Measurements from ENCODE around the gene TRAF3IP1. TPM values are rescaled to one million over a fixed set of nuclear protein-coding genes. Genes with fewer than 3 reads are reported as not detected.

The TRAF3IP1 gene
- total and polyA plus RNA-seq, 2 donors (not counting 1 experiment from before 2014, with no cell fraction given), result 1.4 to 15.5 TPM

DNA sequence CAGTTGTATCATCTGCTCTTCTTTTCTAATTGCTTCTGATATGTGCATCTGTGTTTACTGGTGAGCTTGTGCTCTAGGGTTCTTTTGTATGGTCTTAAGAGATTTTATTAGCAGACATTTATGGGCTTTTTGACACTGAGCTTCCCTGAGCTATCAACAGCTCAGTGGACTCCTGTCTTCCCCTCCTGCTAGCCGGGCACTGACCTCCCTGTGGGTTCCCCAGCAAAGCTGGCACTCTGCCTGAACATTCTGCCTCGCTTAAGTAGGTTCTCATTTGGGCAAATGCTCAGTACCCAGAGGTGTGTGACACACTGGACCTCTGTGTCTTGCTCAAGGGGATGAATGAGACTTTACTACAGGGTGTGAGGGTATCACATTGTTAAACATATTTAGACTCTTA, 15.8 kb downstream of the TRAF3IP1 start:
- ATAC-seq (ENCODE audit: low read depth) (no peak), DNase-seq (no peak)
- Histone ChIP-seq H3K36me3 (replicated peaks in 1 of 2; ENCODE audit: control extremely low read depth in 1 of 2, control insufficient read depth in 1 of 2, extremely low read depth in 1 of 2, insufficient read depth in 2 of 2, low read length in 1 of 2) (peaks cover 0 to 7% of the 10 kb centered on the region in 2 experiments), H3K4me1 (ENCODE audit: control insufficient read depth in 2 of 2, insufficient read depth in 2 of 2, low read length in 2 of 2) (no peaks in the 10 kb centered on the region), H3K4me3 (ENCODE audit: control extremely low read depth in 1 of 5, extremely low read depth in 1 of 5, insufficient read depth in 1 of 5, low read depth in 2 of 5, low read length in 4 of 5) (no peak overlapping the region), H3K27me3 (replicated peaks in 1 of 4; ENCODE audit: control extremely low read depth in 1 of 4, control insufficient read depth in 3 of 4, insufficient read depth in 4 of 4, low read length in 3 of 4) (no peaks in the 10 kb centered on the region), H3K9me3 (ENCODE audit: control extremely low read depth in 1 of 3, control insufficient read depth in 2 of 3, insufficient read depth in 1 of 3, low read length in 2 of 3) (no peaks in the 10 kb centered on the region), H3K9ac (ENCODE audit: low read length) (no peak overlapping the region), H3K27ac (ENCODE audit: low read length in 2 of 2) (no peak overlapping the region), H3K4me2 (replicated peaks; ENCODE audit: low read depth, low read length, poor library complexity, severe bottlenecking) (no peak overlapping the region), H2AFZ (ENCODE audit: insufficient read depth, low read depth, low read length, poor library complexity, severe bottlenecking) (no peak overlapping the region), H4K20me1 (ENCODE audit: control insufficient read depth, insufficient read depth, low read length, poor library complexity, severe bottlenecking) (no peaks in the 10 kb centered on the region), H3K79me2 (ENCODE audit: control insufficient read depth, insufficient read depth, low read length) (no peaks in the 10 kb centered on the region)
- Mint-ChIP-seq H3K4me1 (peaks cover 2% of the 10 kb centered on the region), H3K27ac (no peak overlapping the region), H3K9me3 (ENCODE audit: insufficient read depth) (no peaks in the 10 kb centered on the region), H3K4me3 (no peak overlapping the region), H3K27me3 (no peaks in the 10 kb centered on the region)
- ChIA-PET CTCF (no interaction called here), POLR2A (no interaction called here)
- intact Hi-C loops (cut with micrococcal nuclease), result no loop called here
- TF ChIP-seq, protein P1, sequence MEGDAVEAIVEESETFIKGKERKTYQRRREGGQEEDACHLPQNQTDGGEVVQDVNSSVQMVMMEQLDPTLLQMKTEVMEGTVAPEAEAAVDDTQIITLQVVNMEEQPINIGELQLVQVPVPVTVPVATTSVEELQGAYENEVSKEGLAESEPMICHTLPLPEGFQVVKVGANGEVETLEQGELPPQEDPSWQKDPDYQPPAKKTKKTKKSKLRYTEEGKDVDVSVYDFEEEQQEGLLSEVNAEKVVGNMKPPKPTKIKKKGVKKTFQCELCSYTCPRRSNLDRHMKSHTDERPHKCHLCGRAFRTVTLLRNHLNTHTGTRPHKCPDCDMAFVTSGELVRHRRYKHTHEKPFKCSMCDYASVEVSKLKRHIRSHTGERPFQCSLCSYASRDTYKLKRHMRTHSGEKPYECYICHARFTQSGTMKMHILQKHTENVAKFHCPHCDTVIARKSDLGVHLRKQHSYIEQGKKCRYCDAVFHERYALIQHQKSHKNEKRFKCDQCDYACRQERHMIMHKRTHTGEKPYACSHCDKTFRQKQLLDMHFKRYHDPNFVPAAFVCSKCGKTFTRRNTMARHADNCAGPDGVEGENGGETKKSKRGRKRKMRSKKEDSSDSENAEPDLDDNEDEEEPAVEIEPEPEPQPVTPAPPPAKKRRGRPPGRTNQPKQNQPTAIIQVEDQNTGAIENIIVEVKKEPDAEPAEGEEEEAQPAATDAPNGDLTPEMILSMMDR (IDR thresholded peaks at IDR 0.05), result no peak
- TF ChIP-seq EZH2 (IDR thresholded peaks at IDR 0.05; ENCODE audit: borderline replicate concordance, insufficient read depth, low read depth, low read length, poor library complexity, severe bottlenecking), result no peak
- 88% methylated on average over 1 of the region's 2 CpGs for WGBS (ENCODE audit: insufficient coverage)

GRCh38 chr2:238336793-238337444, 16.6 kb downstream of the TRAF3IP1 start:
- H3K4me1 Mint-ChIP-seq, result peaks cover 2% of the 10 kb centered on the region
- no peak for ATAC-seq (ENCODE audit: low read depth)
- H3K4me1 ChIP-seq (ENCODE audit: control insufficient read depth in 2 of 2, insufficient read depth in 2 of 2, low read length in 2 of 2), result no peaks in the 10 kb centered on the region
- no peak overlapping the region for H3K4me2 ChIP-seq (replicated peaks; ENCODE audit: low read depth, low read length, poor library complexity, severe bottlenecking)
- no peaks in the 10 kb centered on the region for H3K9me3 ChIP-seq (ENCODE audit: control extremely low read depth in 1 of 3, control insufficient read depth in 2 of 3, insufficient read depth in 1 of 3, low read length in 2 of 3)
- no peak for TF ChIP-seq EZH2 (IDR thresholded peaks at IDR 0.05; ENCODE audit: borderline replicate concordance, insufficient read depth, low read depth, low read length, poor library complexity, severe bottlenecking)
- TF ChIP-seq, protein P1 (IDR thresholded peaks at IDR 0.05), result no peak
- H3K9ac ChIP-seq (ENCODE audit: low read length), result no peak overlapping the region
- no peak overlapping the region for H3K27ac Mint-ChIP-seq
- no peaks in the 10 kb centered on the region for H3K9me3 Mint-ChIP-seq (ENCODE audit: insufficient read depth)
- WGBS (ENCODE audit: insufficient coverage), result 95% methylated on average over 5 of the region's 5 CpGs
- H3K79me2 ChIP-seq (ENCODE audit: control insufficient read depth, insufficient read depth, low read length), result no peaks in the 10 kb centered on the region
- ChIA-PET CTCF (no interaction called here), POLR2A (no interaction called here)
- no peaks in the 10 kb centered on the region for H3K27me3 ChIP-seq (replicated peaks in 1 of 4; ENCODE audit: control extremely low read depth in 1 of 4, control insufficient read depth in 3 of 4, insufficient read depth in 4 of 4, low read length in 3 of 4)
- intact Hi-C loops (cut with micrococcal nuclease), result no loop called here
- H3K4me3 Mint-ChIP-seq, result no peak overlapping the region
- no peak overlapping the region for H2AFZ ChIP-seq (ENCODE audit: insufficient read depth, low read depth, low read length, poor library complexity, severe bottlenecking)
- peaks cover 0 to 7% of the 10 kb centered on the region in 2 experiments for H3K36me3 ChIP-seq (replicated peaks in 1 of 2; ENCODE audit: control extremely low read depth in 1 of 2, control insufficient read depth in 1 of 2, extremely low read depth in 1 of 2, insufficient read depth in 2 of 2, low read length in 1 of 2)
- no peak for DNase-seq
- H3K4me3 ChIP-seq (ENCODE audit: control extremely low read depth in 1 of 5, extremely low read depth in 1 of 5, insufficient read depth in 1 of 5, low read depth in 2 of 5, low read length in 4 of 5), result no peak overlapping the region
- no peak overlapping the region for H3K27ac ChIP-seq (ENCODE audit: low read length in 2 of 2)
- no peaks in the 10 kb centered on the region for H3K27me3 Mint-ChIP-seq
- H4K20me1 ChIP-seq (ENCODE audit: control insufficient read depth, insufficient read depth, low read length, poor library complexity, severe bottlenecking), result no peaks in the 10 kb centered on the region

All from B cell (primary cell).